H4 (cell line): ENCODE measurements around the gene RNPS1. TPM values are rescaled to one million over a fixed set of nuclear protein-coding genes. Genes with fewer than 3 reads are reported as not detected.
"Not testable (repeated sequence)": the region's sequence is repeated elsewhere in the genome, so short reads cannot be mapped to it uniquely, and the experiment has no call there.

Experiments used
- DNase-seq: peaks from one replicate; pipeline ENCODE4 v3.0.0-alpha.2; 2015; ENCODE audit warnings: low spot score
- total RNA-seq: library from RNA; depleted of rRNA; stranded (reverse); fragments of >200 nt; shearing (Covaris generic); gene quantifications from 2 replicates; pipeline ENCODE4 v1.2.3, GENCODE V29; 2014

The RNPS1 gene
- total RNA-seq, 1 experiment from 2014 or later: 144 TPM

- DNase-seq: no peak
Observed at GRCh38 chr16:2282866-2283555, 15.1 kb upstream of the RNPS1 start.

GRCh38 chr16:2282262-2282661 lies 14.3 kb upstream of the RNPS1 start:
- DNase-seq: no peak

- no peak for DNase-seq
Observed at GRCh38 chr16:2280981-2281542, 13.1 kb upstream of the RNPS1 start.

GRCh38 chr16:2280461-2280860 lies 12.5 kb upstream of the RNPS1 start:
- no peak for DNase-seq

- no peak for DNase-seq
Observed at GRCh38 chr16:2278956-2279800, 11.3 kb upstream of the RNPS1 start.

- DNase-seq: no peak
Observed at GRCh38 chr16:2278272-2278608, 10.3 kb upstream of the RNPS1 start.

GRCh38 chr16:2277466-2278271 lies 9.7 kb upstream of the RNPS1 start:
- no peak for DNase-seq

- DNase-seq: no peak
Observed at GRCh38 chr16:2276368-2277195, 8.7 kb upstream of the RNPS1 start.

- DNase-seq: no peak
Observed at GRCh38 chr16:2275476-2276367, 7.8 kb upstream of the RNPS1 start.

GRCh38 chr16:2273931-2274330 lies 6.0 kb upstream of the RNPS1 start:
- no peak for DNase-seq

- DNase-seq: no peak
Observed at GRCh38 chr16:2273484-2273883, 5.6 kb upstream of the RNPS1 start.

GRCh38 chr16:2271848-2272461 lies 4.0 kb upstream of the RNPS1 start:
- no peak for DNase-seq

- DNase-seq: no peak
Observed at GRCh38 chr16:2270588-2271470, 2.9 kb upstream of the RNPS1 start.

- DNase-seq: no peak
Observed at GRCh38 chr16:2270070-2270462, 2.1 kb upstream of the RNPS1 start.

- DNase-seq: peak; percentile 36
Observed at GRCh38 chr16:2267505-2267912, 417 bp downstream of the RNPS1 start.

GRCh38 chr16:2266887-2267286 lies 1.0 kb downstream of the RNPS1 start:
- not testable (repeated sequence) for DNase-seq

GRCh38 chr16:2263026-2263425 lies 4.9 kb downstream of the RNPS1 start:
- not testable (repeated sequence) for DNase-seq

GRCh38 chr16:2260250-2260649 lies 7.7 kb downstream of the RNPS1 start:
- DNase-seq: no peak

- not testable (repeated sequence) for DNase-seq
Observed at GRCh38 chr16:2258530-2258929, 9.4 kb downstream of the RNPS1 start.
